ENCODE measurements around the gene TNS3. TPM values are rescaled to one million over a fixed set of nuclear protein-coding genes. Genes with fewer than 3 reads are reported as not detected.
"Not testable (repeated sequence)": the region's sequence is repeated elsewhere in the genome, so short reads cannot be mapped to it uniquely, and the experiment has no call there.

TNS3 gene
- total RNA-seq, 1 donor from 2014 or later: 30.3 TPM

DNA sequence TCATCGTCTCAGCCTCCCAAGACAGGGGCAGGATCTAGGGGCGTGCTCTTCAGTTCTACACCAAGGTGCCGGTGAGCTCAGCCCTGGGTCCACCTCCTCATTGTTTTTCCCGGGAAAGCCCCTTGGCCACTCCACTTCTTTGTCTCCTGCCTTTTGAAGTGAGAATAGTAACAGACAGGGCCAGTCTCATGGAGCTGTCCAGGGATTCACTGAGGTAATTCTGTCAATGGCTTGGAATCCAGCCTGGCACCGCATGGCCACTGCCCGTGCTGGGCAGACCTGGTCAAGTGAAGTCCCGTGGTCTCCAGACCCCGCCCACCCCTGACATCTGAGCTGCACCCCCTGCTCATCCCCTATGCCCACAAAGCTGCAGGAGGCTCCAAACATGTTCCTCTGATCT, 138.9 kb downstream of the TNS3 start:
- H3K4me3 Mint-ChIP-seq: no peak overlapping the region
- TF ChIP-seq, protein P1, sequence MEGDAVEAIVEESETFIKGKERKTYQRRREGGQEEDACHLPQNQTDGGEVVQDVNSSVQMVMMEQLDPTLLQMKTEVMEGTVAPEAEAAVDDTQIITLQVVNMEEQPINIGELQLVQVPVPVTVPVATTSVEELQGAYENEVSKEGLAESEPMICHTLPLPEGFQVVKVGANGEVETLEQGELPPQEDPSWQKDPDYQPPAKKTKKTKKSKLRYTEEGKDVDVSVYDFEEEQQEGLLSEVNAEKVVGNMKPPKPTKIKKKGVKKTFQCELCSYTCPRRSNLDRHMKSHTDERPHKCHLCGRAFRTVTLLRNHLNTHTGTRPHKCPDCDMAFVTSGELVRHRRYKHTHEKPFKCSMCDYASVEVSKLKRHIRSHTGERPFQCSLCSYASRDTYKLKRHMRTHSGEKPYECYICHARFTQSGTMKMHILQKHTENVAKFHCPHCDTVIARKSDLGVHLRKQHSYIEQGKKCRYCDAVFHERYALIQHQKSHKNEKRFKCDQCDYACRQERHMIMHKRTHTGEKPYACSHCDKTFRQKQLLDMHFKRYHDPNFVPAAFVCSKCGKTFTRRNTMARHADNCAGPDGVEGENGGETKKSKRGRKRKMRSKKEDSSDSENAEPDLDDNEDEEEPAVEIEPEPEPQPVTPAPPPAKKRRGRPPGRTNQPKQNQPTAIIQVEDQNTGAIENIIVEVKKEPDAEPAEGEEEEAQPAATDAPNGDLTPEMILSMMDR (IDR thresholded peaks at IDR 0.05): no peak
- CTCF ChIA-PET: interaction anchor here (4.0 to 5.4 kb wide), 2 partner anchors 177 to 377 kb away, joined by 16 to 47 read pairs; no protein-coding TSS in a partner anchor
- peaks cover 22% of the 10 kb centered on the region for H3K4me1 Mint-ChIP-seq
- ATAC-seq (ENCODE audit: low read depth): no peak
- no peak for DNase-seq
- peaks cover 25% of the 10 kb centered on the region for H3K36me3 Mint-ChIP-seq (ENCODE audit: low read depth)
- H3K9me3 Mint-ChIP-seq: no peaks in the 10 kb centered on the region
- H3K27ac Mint-ChIP-seq: no peak overlapping the region
- intact Hi-C loops (cut with micrococcal nuclease): loop anchor here (5.0 kb wide), 1 partner anchor 229 kb away; no protein-coding TSS in a partner anchor
- POLR2A ChIA-PET: interaction anchor here (1.1 kb wide), 1 partner anchor 376 kb away, joined by 3 read pairs; no protein-coding TSS in a partner anchor
- no peaks in the 10 kb centered on the region for H3K27me3 Mint-ChIP-seq

DNA sequence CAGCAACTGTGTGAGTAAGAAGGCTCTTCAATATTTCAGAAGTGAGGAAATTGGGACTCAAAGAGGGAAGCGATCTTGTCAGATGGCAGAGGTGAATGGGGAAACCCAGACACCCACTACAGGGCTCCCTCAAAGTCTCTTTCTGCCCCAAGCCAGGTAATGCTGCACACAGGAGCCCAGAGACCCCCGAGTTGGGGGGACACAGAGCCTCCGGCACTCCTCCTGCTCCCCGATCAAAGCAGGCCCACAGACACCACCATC, 139.4 kb downstream of the TNS3 start:
- no peak overlapping the region for H3K27ac Mint-ChIP-seq
- H3K27me3 Mint-ChIP-seq: no peaks in the 10 kb centered on the region
- no peak for DNase-seq
- ChIA-PET CTCF (interaction anchor here (5.4 kb wide), 1 partner anchor 377 kb away, joined by 47 read pairs; no protein-coding TSS in a partner anchor), POLR2A (no interaction called here)
- no peak for ATAC-seq (ENCODE audit: low read depth)
- H3K9me3 Mint-ChIP-seq: no peaks in the 10 kb centered on the region
- intact Hi-C loops (cut with micrococcal nuclease): loop anchor here (5.0 kb wide), 1 partner anchor 230 kb away; no protein-coding TSS in a partner anchor
- H3K36me3 Mint-ChIP-seq (ENCODE audit: low read depth): peaks cover 27% of the 10 kb centered on the region
- peaks cover 21% of the 10 kb centered on the region for H3K4me1 Mint-ChIP-seq
- H3K4me3 Mint-ChIP-seq: no peak overlapping the region
- TF ChIP-seq, protein P1 (IDR thresholded peaks at IDR 0.05): no peak

DNA sequence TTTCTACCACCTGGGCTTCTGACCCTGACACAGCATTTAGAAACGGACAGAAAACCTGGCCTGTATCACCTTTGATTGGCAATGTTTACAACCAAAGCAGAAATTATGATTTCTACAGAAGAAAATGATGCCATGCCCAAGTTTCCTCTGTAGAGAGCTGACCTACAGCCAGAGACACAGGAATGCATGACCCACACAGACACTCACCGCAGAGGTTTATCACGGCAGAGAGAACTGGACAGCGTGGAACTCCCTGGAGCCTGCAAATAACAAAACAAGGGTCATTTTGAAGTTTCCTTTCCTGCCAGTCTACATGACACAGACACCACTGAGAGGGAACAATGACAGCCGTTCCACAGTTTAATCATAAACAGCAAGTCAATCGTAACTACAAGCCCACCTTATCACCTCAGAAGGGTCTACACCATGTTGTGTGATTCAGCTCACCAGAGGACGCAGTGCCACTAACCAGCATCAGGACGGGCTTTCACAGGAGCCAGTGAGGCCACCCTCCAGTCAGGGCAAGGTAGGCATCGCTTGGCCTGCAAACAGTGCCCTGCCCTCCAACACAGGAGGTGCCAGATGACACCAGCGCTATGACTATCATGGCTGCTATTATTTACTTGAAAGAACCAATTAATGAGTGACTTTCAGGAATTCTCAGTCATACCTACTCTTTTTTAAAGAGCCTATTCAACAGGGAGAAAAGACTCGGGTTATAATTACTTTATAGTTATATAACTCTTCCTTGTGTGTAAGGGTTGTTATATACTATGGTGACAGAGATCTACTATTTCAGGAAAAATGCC, 139.9 kb downstream of the TNS3 start:
- no peak for DNase-seq
- no peaks in the 10 kb centered on the region for H3K9me3 Mint-ChIP-seq
- peaks cover 27% of the 10 kb centered on the region for H3K36me3 Mint-ChIP-seq (ENCODE audit: low read depth)
- ChIA-PET CTCF (interaction anchor here (5.4 kb wide), 1 partner anchor 378 kb away, joined by 47 read pairs; no protein-coding TSS in a partner anchor), POLR2A (no interaction called here)
- no peak overlapping the region for H3K4me3 Mint-ChIP-seq
- no peak for ATAC-seq (ENCODE audit: low read depth)
- TF ChIP-seq, protein P1 (IDR thresholded peaks at IDR 0.05): no peak
- no peak overlapping the region for H3K27ac Mint-ChIP-seq
- intact Hi-C loops (cut with micrococcal nuclease): loop anchor here (5.0 kb wide), 1 partner anchor 230 kb away; no protein-coding TSS in a partner anchor
- H3K27me3 Mint-ChIP-seq: no peaks in the 10 kb centered on the region
- H3K4me1 Mint-ChIP-seq: peaks cover 18% of the 10 kb centered on the region

DNA sequence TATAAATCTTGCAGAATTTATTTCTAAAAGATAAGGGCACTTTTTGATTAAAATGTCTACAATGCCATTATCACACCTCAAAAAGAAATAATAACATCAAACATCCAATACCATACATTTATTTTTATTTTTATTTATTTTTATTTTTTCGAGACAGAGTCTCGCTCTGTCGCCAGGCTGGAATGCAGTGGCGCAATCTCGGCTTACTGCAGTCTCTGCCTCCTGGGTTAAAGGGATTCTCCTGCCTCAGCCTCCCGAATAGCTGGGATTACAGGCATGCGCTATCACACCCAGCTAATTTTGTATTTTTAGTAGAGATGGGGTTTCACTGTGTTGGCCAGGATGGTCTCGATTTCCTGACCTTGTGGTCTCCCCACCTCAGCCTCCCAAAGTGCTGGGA, 140.9 kb downstream of the TNS3 start:
- H3K27me3 Mint-ChIP-seq; POLR2A ChIA-PET; ATAC-seq (ENCODE audit: low read depth); CTCF ChIA-PET; DNase-seq; H3K9me3 Mint-ChIP-seq; H3K4me3 Mint-ChIP-seq; H3K27ac Mint-ChIP-seq: not testable (repeated sequence)
- peaks cover 27% of the 10 kb centered on the region for H3K36me3 Mint-ChIP-seq (ENCODE audit: low read depth)
- intact Hi-C loops (cut with micrococcal nuclease): loop anchor here (5.0 kb wide), 1 partner anchor 231 kb away; no protein-coding TSS in a partner anchor
- peaks cover 12% of the 10 kb centered on the region for H3K4me1 Mint-ChIP-seq

DNA sequence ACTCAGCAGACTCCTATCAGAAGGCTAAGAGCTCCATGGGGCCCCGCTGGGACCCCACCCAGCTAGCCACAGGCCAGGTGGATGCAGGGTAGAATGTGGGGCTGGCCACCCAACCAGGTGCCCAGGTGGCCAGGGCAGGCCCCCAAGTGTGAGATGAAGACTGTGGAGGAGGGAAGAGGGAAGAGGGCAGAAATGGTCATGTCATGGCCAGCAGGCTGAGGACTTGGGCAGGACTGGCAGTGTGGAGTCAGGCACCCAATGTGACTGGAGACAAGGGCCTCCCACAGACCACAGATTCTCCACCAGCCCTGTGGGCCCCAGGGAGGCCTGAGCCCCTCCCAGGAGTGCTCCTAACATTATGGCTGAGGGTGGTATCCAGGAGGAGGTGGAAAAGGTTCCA, 141.6 kb downstream of the TNS3 start:
- Mint-ChIP-seq H3K9me3 (no peaks in the 10 kb centered on the region), H3K27ac (no peak overlapping the region), H3K4me1 (peaks cover 6% of the 10 kb centered on the region), H3K36me3 (ENCODE audit: low read depth) (peaks cover 34% of the 10 kb centered on the region), H3K27me3 (no peaks in the 10 kb centered on the region), H3K4me3 (no peak overlapping the region)
- intact Hi-C loops (cut with micrococcal nuclease): loop anchor here (5.0 kb wide), 1 partner anchor 232 kb away; no protein-coding TSS in a partner anchor
- ATAC-seq (ENCODE audit: low read depth) (no peak), DNase-seq (no peak)
- POLR2A ChIA-PET: no interaction called here
- TF ChIP-seq, protein P1 (IDR thresholded peaks at IDR 0.05): no peak
- CTCF ChIA-PET: no interaction called here

Measured in activated B cell treated with CpG ODN at 0.5 μM for 24 hours (primary cell).